ENCODE results near the gene PFN4.
"Not testable (repeated sequence)": the region's sequence is repeated elsewhere in the genome, so short reads cannot be mapped to it uniquely, and the experiment has no call there.

GRCh38 chr2:24100732-24101131 is 22.4 kb downstream of the PFN4 start:
- not testable (repeated sequence) for TF ChIP-seq CTCF, POLR2AphosphoS5, POLR2A (IDR thresholded peaks at IDR 0.05)
